Endodermal cell (in vitro differentiated cells): ENCODE measurements around the gene HEATR3. TPM values are rescaled to one million over a fixed set of nuclear protein-coding genes. Genes with fewer than 3 reads are reported as not detected.

Experiments used
- DNase-seq: peaks from one replicate; pipeline ENCODE4 v3.0.0-alpha.2; 2017
- H3K27ac ChIP-seq: 2 replicates; pipeline ENCODE4 v1.5.1; 2013; ENCODE audit warnings: mild to moderate bottlenecking, low read depth, low read length, moderate library complexity
- H3K27me3 ChIP-seq: 2 replicates; pipeline ENCODE4 v1.6.1; 2013; ENCODE audit warnings: mild to moderate bottlenecking, low read length, moderate library complexity; ENCODE audit not compliant: insufficient read depth, control insufficient read depth, poor library complexity, severe bottlenecking
- H3K36me3 ChIP-seq: 2 replicates; pipeline ENCODE4 v1.7.0; 2013; ENCODE audit warnings: mild to moderate bottlenecking, low read length, moderate library complexity; ENCODE audit not compliant: control insufficient read depth, insufficient read depth
- H3K4me1 ChIP-seq: one replicate; pipeline ENCODE4 v1.7.0; 2013; ENCODE audit warnings: low read length; ENCODE audit not compliant: control insufficient read depth, insufficient read depth
- H3K4me3 ChIP-seq: 2 replicates; pipeline ENCODE4 v1.5.1; 2013; ENCODE audit warnings: mild to moderate bottlenecking, low read length, moderate library complexity
- H3K9ac ChIP-seq: 2 replicates; pipeline ENCODE4 v1.6.1; 2013; ENCODE audit warnings: mild to moderate bottlenecking, low read length, moderate library complexity; ENCODE audit not compliant: poor library complexity, severe bottlenecking; ENCODE audit errors: extremely low read depth
- H3K9me3 ChIP-seq: 2 replicates; pipeline ENCODE4 v1.6.1; 2013; ENCODE audit warnings: mild to moderate bottlenecking, low read length, moderate library complexity; ENCODE audit not compliant: control insufficient read depth
- H3K27ac Mint-ChIP-seq: 2 replicates; pipeline ENCODE4 v1.8.0; 2020; ENCODE audit warnings: mixed read lengths
- H3K27me3 Mint-ChIP-seq: 2 replicates; pipeline ENCODE4 v1.8.0; 2021; ENCODE audit warnings: mild to moderate bottlenecking, mixed read lengths; ENCODE audit not compliant: insufficient read depth
- H3K36me3 Mint-ChIP-seq: 2 replicates; pipeline ENCODE4 v1.8.0; 2020; ENCODE audit warnings: low read depth, mixed read lengths
- H3K4me1 Mint-ChIP-seq: 2 replicates; pipeline ENCODE4 v1.8.0; 2020; ENCODE audit warnings: mixed read lengths
- H3K4me3 Mint-ChIP-seq: 2 replicates; pipeline ENCODE4 v1.8.0; 2020; ENCODE audit warnings: mild to moderate bottlenecking, moderate library complexity, mixed read lengths
- H3K9me3 Mint-ChIP-seq: 2 replicates; pipeline ENCODE4 v1.8.0; 2020; ENCODE audit warnings: mild to moderate bottlenecking, mixed read lengths
- WGBS, 2 experiments: methylation state at CpG; one replicate each; pipeline versions ENCODE4 v1.1.5 to v1.1.7; 2013; ENCODE audit warnings: missing lambda C conversion rate in 2 of 2, mixed read lengths in 1 of 2; ENCODE audit not compliant: insufficient coverage in 1 of 2, insufficient read length in 1 of 2; 5-methylcytosine and 5-hydroxymethylcytosine counted together
- total RNA-seq, 2 donors: library from RNA; stranded (reverse); fragmentation: NEBNext Ultra II Directional in 1 of 2; extraction: Animal tissue kit (Norgen Biotek cat#: 25700) in 1 of 2; gene quantifications; 2 replicates in 1 of 2; 3 replicates in 1 of 2; pipeline ENCODE4 v1.2.1, GENCODE V29; 2021
- TF ChIP-seq, protein P1 (sequence below): fragments of 200-600 bp; sonication (generic); conservative IDR thresholded peaks from 2 replicates; pipeline ENCODE4 v1.5.0; 2021; ENCODE audit warnings: antibody characterized with exemption, mild to moderate bottlenecking

Gene HEATR3
- total RNA-seq, 2 donors from 2014 or later = 13.0 to 14.9 TPM

DNA sequence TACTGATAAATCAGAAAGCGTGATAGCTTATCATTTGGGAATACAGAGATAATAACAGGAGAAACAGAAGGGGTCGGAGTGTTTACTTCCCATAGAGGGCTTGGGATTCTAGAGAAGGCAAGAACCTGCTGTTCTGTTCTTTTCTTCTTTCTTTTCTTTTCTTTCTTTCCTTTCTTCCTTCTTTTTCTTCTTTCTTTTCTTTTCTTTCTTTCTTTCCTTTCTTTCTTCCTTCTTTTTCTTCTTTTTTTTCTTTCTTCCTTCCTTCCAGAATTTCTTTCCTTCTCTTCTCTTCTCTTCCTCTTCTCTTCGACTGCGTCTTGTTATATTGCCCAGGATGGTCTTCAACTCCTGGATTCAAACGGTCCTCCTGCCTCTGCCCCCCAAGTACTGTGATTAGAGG is 22.4 kb upstream of the HEATR3 start:
- TF ChIP-seq, protein P1, sequence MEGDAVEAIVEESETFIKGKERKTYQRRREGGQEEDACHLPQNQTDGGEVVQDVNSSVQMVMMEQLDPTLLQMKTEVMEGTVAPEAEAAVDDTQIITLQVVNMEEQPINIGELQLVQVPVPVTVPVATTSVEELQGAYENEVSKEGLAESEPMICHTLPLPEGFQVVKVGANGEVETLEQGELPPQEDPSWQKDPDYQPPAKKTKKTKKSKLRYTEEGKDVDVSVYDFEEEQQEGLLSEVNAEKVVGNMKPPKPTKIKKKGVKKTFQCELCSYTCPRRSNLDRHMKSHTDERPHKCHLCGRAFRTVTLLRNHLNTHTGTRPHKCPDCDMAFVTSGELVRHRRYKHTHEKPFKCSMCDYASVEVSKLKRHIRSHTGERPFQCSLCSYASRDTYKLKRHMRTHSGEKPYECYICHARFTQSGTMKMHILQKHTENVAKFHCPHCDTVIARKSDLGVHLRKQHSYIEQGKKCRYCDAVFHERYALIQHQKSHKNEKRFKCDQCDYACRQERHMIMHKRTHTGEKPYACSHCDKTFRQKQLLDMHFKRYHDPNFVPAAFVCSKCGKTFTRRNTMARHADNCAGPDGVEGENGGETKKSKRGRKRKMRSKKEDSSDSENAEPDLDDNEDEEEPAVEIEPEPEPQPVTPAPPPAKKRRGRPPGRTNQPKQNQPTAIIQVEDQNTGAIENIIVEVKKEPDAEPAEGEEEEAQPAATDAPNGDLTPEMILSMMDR = no peak
- Histone ChIP-seq H3K27me3 (no peaks in the 10 kb centered on the region), H3K4me3 (no peak overlapping the region), H3K9ac (no peak overlapping the region), H3K36me3 (no peaks in the 10 kb centered on the region), H3K4me1 (no peaks in the 10 kb centered on the region), H3K27ac (no peak overlapping the region), H3K9me3 (no peaks in the 10 kb centered on the region)
- no peaks in the 10 kb centered on the region for H3K36me3 Mint-ChIP-seq
- no peak overlapping the region for H3K4me3 Mint-ChIP-seq
- DNase-seq = no peak
- 89 to 93% methylated on average over 3 to 5 of the region's 5 CpGs for WGBS, 2 experiments
- peaks cover 4% of the 10 kb centered on the region for H3K27me3 Mint-ChIP-seq
- no peaks in the 10 kb centered on the region for H3K9me3 Mint-ChIP-seq
- no peak overlapping the region for H3K27ac Mint-ChIP-seq
- H3K4me1 Mint-ChIP-seq = peaks cover 13% of the 10 kb centered on the region

DNA sequence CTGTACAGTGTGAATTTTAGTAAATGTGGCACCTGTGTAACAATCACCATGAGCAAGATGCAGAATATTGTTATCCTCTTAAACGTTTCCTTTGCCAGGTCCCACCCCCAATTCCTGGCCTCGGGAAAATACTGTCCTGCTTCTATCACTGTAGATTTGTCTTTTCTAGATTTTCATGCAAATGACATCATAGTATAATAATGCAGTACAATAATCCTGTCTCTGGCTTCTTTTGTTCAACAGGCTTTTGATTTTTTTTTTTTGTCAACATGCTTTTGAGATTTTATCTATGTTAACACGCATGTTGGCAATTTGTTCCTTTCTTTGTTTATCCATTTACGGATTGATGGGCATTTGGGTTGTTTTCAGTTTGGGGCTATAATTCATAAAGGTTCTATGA is 20.4 kb upstream of the HEATR3 start:
- H3K27me3 Mint-ChIP-seq = peaks cover 4% of the 10 kb centered on the region
- no peak overlapping the region for H3K27ac Mint-ChIP-seq
- peaks cover 7% of the 10 kb centered on the region for H3K4me1 Mint-ChIP-seq
- Histone ChIP-seq H3K4me3 (no peak overlapping the region), H3K27ac (no peak overlapping the region), H3K27me3 (no peaks in the 10 kb centered on the region), H3K9me3 (no peaks in the 10 kb centered on the region), H3K9ac (no peak overlapping the region), H3K4me1 (no peaks in the 10 kb centered on the region), H3K36me3 (no peaks in the 10 kb centered on the region)
- H3K9me3 Mint-ChIP-seq = no peaks in the 10 kb centered on the region
- H3K4me3 Mint-ChIP-seq = no peak overlapping the region
- WGBS, 2 experiments = 78 to 100% methylated on average over 2 to 4 of the region's 4 CpGs
- TF ChIP-seq, protein P1 = no peak
- no peaks in the 10 kb centered on the region for H3K36me3 Mint-ChIP-seq
- DNase-seq = no peak

DNA sequence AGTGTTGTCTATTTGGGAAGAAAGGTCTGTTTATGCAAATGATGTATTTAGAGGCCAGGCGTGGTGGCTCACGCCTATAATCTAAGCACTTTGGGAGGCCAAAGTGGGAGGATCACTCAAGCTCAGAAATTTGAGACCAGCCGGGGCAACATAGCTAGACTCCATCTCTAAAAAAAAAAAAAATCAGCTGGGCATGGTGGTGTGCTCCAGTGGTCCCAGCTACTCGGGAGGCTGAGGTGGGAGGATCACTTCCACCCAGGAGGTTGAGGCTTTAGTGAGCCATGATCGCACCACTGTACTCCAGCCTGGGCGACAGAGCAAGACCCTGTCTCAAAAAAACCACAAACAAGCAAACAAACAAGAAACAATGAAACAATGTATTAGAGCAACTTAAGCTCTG is 18.9 kb upstream of the HEATR3 start:
- Histone ChIP-seq H3K27ac (no peak overlapping the region), H3K9ac (no peak overlapping the region), H3K27me3 (no peaks in the 10 kb centered on the region), H3K36me3 (no peaks in the 10 kb centered on the region), H3K4me1 (no peaks in the 10 kb centered on the region), H3K9me3 (no peaks in the 10 kb centered on the region), H3K4me3 (no peak overlapping the region)
- Mint-ChIP-seq H3K36me3 (no peaks in the 10 kb centered on the region), H3K27ac (no peak overlapping the region), H3K27me3 (peaks cover 4% of the 10 kb centered on the region), H3K4me3 (no peak overlapping the region), H3K4me1 (peaks cover 7% of the 10 kb centered on the region), H3K9me3 (no peaks in the 10 kb centered on the region)
- TF ChIP-seq, protein P1 = no peak
- DNase-seq = no peak
- WGBS, 2 experiments = 80 to 93% methylated on average over 2 to 6 of the region's 6 CpGs
